ENCODE measurements around the gene DUSP15.
"Not testable (repeated sequence)": the region's sequence is repeated elsewhere in the genome, so short reads cannot be mapped to it uniquely, and the experiment has no call there.

DUSP15 gene

GRCh38 chr20:31822421-31823330 lies 47.7 kb downstream of the DUSP15 start:
- DNase-seq (ENCODE audit: low spot score), result peak; percentile 87

- no peak for DNase-seq (ENCODE audit: low spot score)
Measured at GRCh38 chr20:31821427-31821826, 48.9 kb downstream of the DUSP15 start.

GRCh38 chr20:31820228-31820627 lies 50.1 kb downstream of the DUSP15 start:
- DNase-seq (ENCODE audit: low spot score), result no peak

- no peak for DNase-seq (ENCODE audit: low spot score)
Measured at GRCh38 chr20:31819083-31819784, 51.1 kb downstream of the DUSP15 start, which contains the start of gene MYLK2. Gene MYLK2, plus strand, starts transcription at chr20:31819356. Its CDS starts 225 bp downstream, at chr20:31819581.

- DNase-seq (ENCODE audit: low spot score), result no peak
Measured at GRCh38 chr20:31818376-31818908, 51.9 kb downstream of the DUSP15 start.

GRCh38 chr20:31817461-31817860 lies 52.9 kb downstream of the DUSP15 start:
- DNase-seq (ENCODE audit: low spot score), result no peak

- DNase-seq (ENCODE audit: low spot score), result no peak
Measured at GRCh38 chr20:31816221-31816620, 54.1 kb downstream of the DUSP15 start.

- no peak for DNase-seq (ENCODE audit: low spot score)
Measured at GRCh38 chr20:31815408-31816188, 54.7 kb downstream of the DUSP15 start.

GRCh38 chr20:31814142-31814541 lies 56.2 kb downstream of the DUSP15 start:
- DNase-seq (ENCODE audit: low spot score), result not testable (repeated sequence)

- DNase-seq (ENCODE audit: low spot score), result no peak
Measured at GRCh38 chr20:31813611-31814010, 56.7 kb downstream of the DUSP15 start.

- DNase-seq (ENCODE audit: low spot score), result no peak
Measured at GRCh38 chr20:31811796-31812728, 58.3 kb downstream of the DUSP15 start.

GRCh38 chr20:31811198-31811597 lies 59.1 kb downstream of the DUSP15 start:
- DNase-seq (ENCODE audit: low spot score), result no peak
